HEK293T (cell line): ENCODE results near the gene ZNF484.

Source experiments
- FOXK2 ChIP-seq: fragments of 450-650 bp; IDR thresholded peaks from 2 replicates; pipeline ENCODE4 v1.6.1; 2016; ENCODE audit warnings: mild to moderate bottlenecking
- FOXM1 ChIP-seq: fragments of 450-650 bp; IDR thresholded peaks from 2 replicates; pipeline ENCODE4 v1.6.1; 2017; ENCODE audit warnings: mild to moderate bottlenecking, borderline replicate concordance
- TARDBP ChIP-seq: fragments of 450-650 bp; IDR thresholded peaks from 2 replicates; pipeline ENCODE4 v1.6.1; 2016
- ZNF384 ChIP-seq: fragments of 450-650 bp; IDR thresholded peaks from 2 replicates; pipeline ENCODE4 v1.6.1; 2016
- TF ChIP-seq, protein P1 (sequence below): fragments of 450-650 bp; IDR thresholded peaks from 2 replicates; pipeline ENCODE4 v1.6.1; 2016

DNA sequence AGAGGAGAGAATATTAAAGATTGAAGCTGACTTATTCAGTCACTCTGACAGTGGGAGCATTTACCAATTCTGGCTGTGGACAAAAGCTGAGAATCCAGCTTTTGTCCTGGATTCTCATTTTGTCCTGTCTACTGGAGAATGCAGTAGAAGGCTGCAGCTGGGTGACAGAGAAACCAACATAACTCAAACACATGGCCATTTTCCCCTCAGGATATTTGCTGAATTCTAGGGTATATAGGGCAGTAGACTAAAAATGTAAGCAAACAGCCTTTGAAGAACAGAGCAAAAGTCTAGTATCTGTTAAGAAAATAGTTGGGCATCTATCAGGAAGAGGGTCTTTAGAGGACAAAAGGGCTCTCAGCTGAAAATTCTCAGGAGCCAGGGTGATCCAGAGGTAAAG lies 20.6 kb downstream of the ZNF484 start:
- TF ChIP-seq, protein P1, sequence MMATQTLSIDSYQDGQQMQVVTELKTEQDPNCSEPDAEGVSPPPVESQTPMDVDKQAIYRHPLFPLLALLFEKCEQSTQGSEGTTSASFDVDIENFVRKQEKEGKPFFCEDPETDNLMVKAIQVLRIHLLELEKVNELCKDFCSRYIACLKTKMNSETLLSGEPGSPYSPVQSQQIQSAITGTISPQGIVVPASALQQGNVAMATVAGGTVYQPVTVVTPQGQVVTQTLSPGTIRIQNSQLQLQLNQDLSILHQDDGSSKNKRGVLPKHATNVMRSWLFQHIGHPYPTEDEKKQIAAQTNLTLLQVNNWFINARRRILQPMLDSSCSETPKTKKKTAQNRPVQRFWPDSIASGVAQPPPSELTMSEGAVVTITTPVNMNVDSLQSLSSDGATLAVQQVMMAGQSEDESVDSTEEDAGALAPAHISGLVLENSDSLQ, result no peak
- TF ChIP-seq FOXK2 (no peak), FOXM1 (no peak), ZNF384 (no peak), TARDBP (no peak)
